HEK293 (cell line): ENCODE measurements around the gene ZBTB17.

Source experiments
- BCL11A ChIP-seq: fragments of 450-650 bp; formaldehyde crosslinking; IDR thresholded peaks from 2 replicates; pipeline ENCODE4 v1.5.1; 2016; ENCODE audit warnings: low read depth, missing biosample characterization, missing genetic modification characterization
- FEZF1 ChIP-seq: fragments of 450-650 bp; formaldehyde crosslinking; IDR thresholded peaks from 2 replicates; pipeline ENCODE4 v1.5.1; 2016; ENCODE audit warnings: missing biosample characterization, missing genetic modification characterization
- GLI4 ChIP-seq: fragments of 450-650 bp; formaldehyde crosslinking; IDR thresholded peaks from 2 replicates; pipeline ENCODE4 v1.5.1; 2016; ENCODE audit warnings: missing biosample characterization, missing genetic modification characterization
- GLIS1 ChIP-seq: fragments of 450-650 bp; formaldehyde crosslinking; IDR thresholded peaks from 2 replicates; pipeline ENCODE4 v1.5.1; 2016; ENCODE audit warnings: missing biosample characterization, missing genetic modification characterization
- GLIS2 ChIP-seq: fragments of 450-650 bp; formaldehyde crosslinking; IDR thresholded peaks from 2 replicates; pipeline ENCODE4 v1.5.1; 2016; ENCODE audit warnings: missing biosample characterization, missing genetic modification characterization
- SP2 ChIP-seq: fragments of 450-650 bp; formaldehyde crosslinking; IDR thresholded peaks from 2 replicates; pipeline ENCODE4 v1.5.1; 2016; ENCODE audit warnings: missing biosample characterization, missing genetic modification characterization
- TRIM28 ChIP-seq: IDR thresholded peaks from 2 replicates; pipeline ENCODE4 v1.6.1; 2011; ENCODE audit warnings: low read length, control low read depth, borderline replicate concordance
- ZBTB17 ChIP-seq: fragments of 450-650 bp; formaldehyde crosslinking; IDR thresholded peaks from 2 replicates; pipeline ENCODE4 v1.5.1; 2016; ENCODE audit warnings: missing biosample characterization, missing genetic modification characterization
- ZIC2 ChIP-seq: fragments of 450-650 bp; formaldehyde crosslinking; IDR thresholded peaks from 2 replicates; pipeline ENCODE4 v1.5.1; 2016; ENCODE audit warnings: missing biosample characterization, missing genetic modification characterization
- ZNF16 ChIP-seq: fragments of 450-650 bp; formaldehyde crosslinking; IDR thresholded peaks from 2 replicates; pipeline ENCODE4 v1.5.1; 2016; ENCODE audit warnings: low read depth, missing biosample characterization, missing genetic modification characterization
- ZNF174 ChIP-seq: fragments of 450-650 bp; formaldehyde crosslinking; IDR thresholded peaks from 2 replicates; pipeline ENCODE4 v1.5.0; 2017; ENCODE audit warnings: missing biosample characterization, mild to moderate bottlenecking, missing genetic modification characterization
- ZNF2 ChIP-seq: fragments of 450-650 bp; formaldehyde crosslinking; IDR thresholded peaks from 2 replicates; pipeline ENCODE4 v1.5.1; 2016; ENCODE audit warnings: missing biosample characterization, missing genetic modification characterization
- ZNF239 ChIP-seq: fragments of 450-650 bp; formaldehyde crosslinking; IDR thresholded peaks from 2 replicates; pipeline ENCODE4 v1.5.1; 2016; ENCODE audit warnings: missing biosample characterization, missing genetic modification characterization
- ZNF426 ChIP-seq: fragments of 450-650 bp; formaldehyde crosslinking; IDR thresholded peaks from 2 replicates; pipeline ENCODE4 v1.5.1; 2017; ENCODE audit warnings: missing biosample characterization, missing genetic modification characterization, mild to moderate bottlenecking, inconsistent platforms, moderate library complexity
- ZNF521 ChIP-seq: fragments of 450-650 bp; formaldehyde crosslinking; IDR thresholded peaks from 2 replicates; pipeline ENCODE4 v1.5.1; 2017; ENCODE audit warnings: missing biosample characterization, mild to moderate bottlenecking, missing genetic modification characterization
- ZNF549 ChIP-seq: fragments of 450-650 bp; IDR thresholded peaks from 2 replicates; pipeline ENCODE4 v1.5.1; 2018; ENCODE audit warnings: missing biosample characterization, missing genetic modification characterization, mild to moderate bottlenecking, inconsistent platforms, moderate library complexity
- ZNF660 ChIP-seq: fragments of 450-650 bp; IDR thresholded peaks from 2 replicates; pipeline ENCODE4 v1.5.1; 2018; ENCODE audit warnings: missing biosample characterization, mild to moderate bottlenecking, missing genetic modification characterization
- ZNF704 ChIP-seq: fragments of 450-650 bp; formaldehyde crosslinking; IDR thresholded peaks from 2 replicates; pipeline ENCODE4 v1.5.1; 2016; ENCODE audit warnings: missing biosample characterization, missing genetic modification characterization
- ZNF707 ChIP-seq: fragments of 450-650 bp; formaldehyde crosslinking; IDR thresholded peaks from 2 replicates; pipeline ENCODE4 v1.5.1; 2016; ENCODE audit warnings: missing biosample characterization, missing genetic modification characterization
- ZNF76 ChIP-seq: fragments of 450-650 bp; formaldehyde crosslinking; IDR thresholded peaks from 2 replicates; pipeline ENCODE4; 2016; ENCODE audit warnings: low read depth, missing biosample characterization, missing genetic modification characterization, borderline replicate concordance
- ZNF768 ChIP-seq: fragments of 450-650 bp; formaldehyde crosslinking; IDR thresholded peaks from 2 replicates; pipeline ENCODE4 v1.5.1; 2018; ENCODE audit warnings: missing biosample characterization, mild to moderate bottlenecking, missing genetic modification characterization
- ZNF785 ChIP-seq: fragments of 450-650 bp; formaldehyde crosslinking; IDR thresholded peaks from 2 replicates; pipeline ENCODE4 v1.5.1; 2016; ENCODE audit warnings: missing biosample characterization, missing genetic modification characterization
- ZNF791 ChIP-seq: fragments of 450-650 bp; formaldehyde crosslinking; IDR thresholded peaks from 2 replicates; pipeline ENCODE4 v1.5.1; 2016; ENCODE audit warnings: missing biosample characterization, missing genetic modification characterization
- TF ChIP-seq, protein P1 (sequence below): fragments of 450-650 bp; formaldehyde crosslinking; IDR thresholded peaks from 2 replicates; pipeline ENCODE4 v1.5.1; 2016; ENCODE audit warnings: missing biosample characterization, missing genetic modification characterization
- TF ChIP-seq, protein P2 (sequence below): fragments of 450-650 bp; formaldehyde crosslinking; IDR thresholded peaks from 2 replicates; pipeline ENCODE4 v1.5.1; 2016; ENCODE audit warnings: missing biosample characterization, missing genetic modification characterization
- TF ChIP-seq, protein P3 (sequence below): fragments of 450-650 bp; formaldehyde crosslinking; IDR thresholded peaks from 2 replicates; pipeline ENCODE4 v1.5.0; 2017; ENCODE audit warnings: missing biosample characterization, missing genetic modification characterization, borderline replicate concordance
- TF ChIP-seq, protein P4 (sequence below): fragments of 450-650 bp; formaldehyde crosslinking; IDR thresholded peaks from 2 replicates; pipeline ENCODE4 v1.5.1; 2016; ENCODE audit warnings: missing biosample characterization, missing genetic modification characterization, low read depth
- TF ChIP-seq, protein P5 (sequence below): fragments of 450-650 bp; formaldehyde crosslinking; IDR thresholded peaks from 2 replicates; pipeline ENCODE4 v1.5.1; 2016; ENCODE audit warnings: missing biosample characterization, missing genetic modification characterization
- TF ChIP-seq, protein P6 (sequence below): fragments of 450-650 bp; formaldehyde crosslinking; optimal IDR thresholded peaks from 2 replicates; pipeline ENCODE3; 2016; ENCODE audit warnings: missing biosample characterization, mild to moderate bottlenecking, missing genetic modification characterization

Gene ZBTB17

DNA sequence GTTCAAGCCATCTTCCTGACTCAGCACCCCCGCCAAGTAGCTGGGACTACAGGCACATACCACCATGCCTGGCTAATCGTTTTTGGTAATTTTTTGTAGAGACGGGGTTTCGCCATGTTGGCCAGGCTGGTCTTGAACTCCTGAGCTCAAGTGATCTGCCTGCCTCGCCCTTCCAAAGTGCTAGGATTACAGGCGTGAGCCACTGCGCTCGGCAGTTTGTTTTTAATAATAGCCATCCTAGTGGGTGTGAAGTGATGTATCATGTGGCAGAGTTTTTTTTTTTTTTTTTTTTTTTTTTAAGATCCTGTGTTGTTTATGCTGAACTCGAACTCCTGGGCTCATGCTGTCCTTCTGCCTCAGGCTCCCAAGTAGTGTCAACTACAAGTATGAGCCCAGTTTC, 76.6 kb downstream of the ZBTB17 start (continued):
- TF ChIP-seq, protein P1, sequence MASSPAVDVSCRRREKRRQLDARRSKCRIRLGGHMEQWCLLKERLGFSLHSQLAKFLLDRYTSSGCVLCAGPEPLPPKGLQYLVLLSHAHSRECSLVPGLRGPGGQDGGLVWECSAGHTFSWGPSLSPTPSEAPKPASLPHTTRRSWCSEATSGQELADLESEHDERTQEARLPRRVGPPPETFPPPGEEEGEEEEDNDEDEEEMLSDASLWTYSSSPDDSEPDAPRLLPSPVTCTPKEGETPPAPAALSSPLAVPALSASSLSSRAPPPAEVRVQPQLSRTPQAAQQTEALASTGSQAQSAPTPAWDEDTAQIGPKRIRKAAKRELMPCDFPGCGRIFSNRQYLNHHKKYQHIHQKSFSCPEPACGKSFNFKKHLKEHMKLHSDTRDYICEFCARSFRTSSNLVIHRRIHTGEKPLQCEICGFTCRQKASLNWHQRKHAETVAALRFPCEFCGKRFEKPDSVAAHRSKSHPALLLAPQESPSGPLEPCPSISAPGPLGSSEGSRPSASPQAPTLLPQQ = no peak
- TF ChIP-seq ZIC2 (tag by site-specific recombination) = peak; percentile 30; the same call in 1 of the 2 replicates
- no peak for TF ChIP-seq SP2 (tag by site-specific recombination)
- TF ChIP-seq ZNF16 (tag by site-specific recombination) = no peak
- TF ChIP-seq, protein P2, sequence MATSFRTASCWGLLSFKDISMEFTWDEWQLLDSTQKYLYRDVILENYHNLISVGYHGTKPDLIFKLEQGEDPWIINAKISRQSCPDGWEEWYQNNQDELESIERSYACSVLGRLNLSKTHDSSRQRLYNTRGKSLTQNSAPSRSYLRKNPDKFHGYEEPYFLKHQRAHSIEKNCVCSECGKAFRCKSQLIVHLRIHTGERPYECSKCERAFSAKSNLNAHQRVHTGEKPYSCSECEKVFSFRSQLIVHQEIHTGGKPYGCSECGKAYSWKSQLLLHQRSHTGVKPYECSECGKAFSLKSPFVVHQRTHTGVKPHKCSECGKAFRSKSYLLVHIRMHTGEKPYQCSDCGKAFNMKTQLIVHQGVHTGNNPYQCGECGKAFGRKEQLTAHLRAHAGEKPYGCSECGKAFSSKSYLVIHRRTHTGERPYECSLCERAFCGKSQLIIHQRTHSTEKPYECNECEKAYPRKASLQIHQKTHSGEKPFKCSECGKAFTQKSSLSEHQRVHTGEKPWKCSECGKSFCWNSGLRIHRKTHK (tag by site-specific recombination) = no peak
- TF ChIP-seq ZNF426 (tag by site-specific recombination) = no peak
- TF ChIP-seq GLIS1 (tag by site-specific recombination) = no peak
- no peak for TF ChIP-seq ZNF239 (tag by site-specific recombination)
- TF ChIP-seq ZNF549 (tag by site-specific recombination) = no peak
- no peak for TF ChIP-seq ZNF660
- TF ChIP-seq FEZF1 = no peak
- no peak for TF ChIP-seq ZNF174 (tag by site-specific recombination)
- no peak for TF ChIP-seq BCL11A (tag by site-specific recombination)
- TF ChIP-seq ZBTB17 (tag by site-specific recombination) = peak; percentile 43; the same call in 1 of the 2 replicates
- TF ChIP-seq, protein P3, sequence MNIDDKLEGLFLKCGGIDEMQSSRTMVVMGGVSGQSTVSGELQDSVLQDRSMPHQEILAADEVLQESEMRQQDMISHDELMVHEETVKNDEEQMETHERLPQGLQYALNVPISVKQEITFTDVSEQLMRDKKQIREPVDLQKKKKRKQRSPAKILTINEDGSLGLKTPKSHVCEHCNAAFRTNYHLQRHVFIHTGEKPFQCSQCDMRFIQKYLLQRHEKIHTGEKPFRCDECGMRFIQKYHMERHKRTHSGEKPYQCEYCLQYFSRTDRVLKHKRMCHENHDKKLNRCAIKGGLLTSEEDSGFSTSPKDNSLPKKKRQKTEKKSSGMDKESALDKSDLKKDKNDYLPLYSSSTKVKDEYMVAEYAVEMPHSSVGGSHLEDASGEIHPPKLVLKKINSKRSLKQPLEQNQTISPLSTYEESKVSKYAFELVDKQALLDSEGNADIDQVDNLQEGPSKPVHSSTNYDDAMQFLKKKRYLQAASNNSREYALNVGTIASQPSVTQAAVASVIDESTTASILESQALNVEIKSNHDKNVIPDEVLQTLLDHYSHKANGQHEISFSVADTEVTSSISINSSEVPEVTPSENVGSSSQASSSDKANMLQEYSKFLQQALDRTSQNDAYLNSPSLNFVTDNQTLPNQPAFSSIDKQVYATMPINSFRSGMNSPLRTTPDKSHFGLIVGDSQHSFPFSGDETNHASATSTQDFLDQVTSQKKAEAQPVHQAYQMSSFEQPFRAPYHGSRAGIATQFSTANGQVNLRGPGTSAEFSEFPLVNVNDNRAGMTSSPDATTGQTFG = no peak
- no peak for TF ChIP-seq ZNF791
- no peak for TF ChIP-seq ZNF76 (tag by site-specific recombination)
- TF ChIP-seq GLIS2 (tag by site-specific recombination) = no peak
- TF ChIP-seq ZNF707 (tag by site-specific recombination) = no peak
- no peak for TF ChIP-seq GLI4 (tag by site-specific recombination)
- no peak for TF ChIP-seq ZNF704 (tag by site-specific recombination)
- TF ChIP-seq ZNF521 = no peak
- TF ChIP-seq, protein P4, sequence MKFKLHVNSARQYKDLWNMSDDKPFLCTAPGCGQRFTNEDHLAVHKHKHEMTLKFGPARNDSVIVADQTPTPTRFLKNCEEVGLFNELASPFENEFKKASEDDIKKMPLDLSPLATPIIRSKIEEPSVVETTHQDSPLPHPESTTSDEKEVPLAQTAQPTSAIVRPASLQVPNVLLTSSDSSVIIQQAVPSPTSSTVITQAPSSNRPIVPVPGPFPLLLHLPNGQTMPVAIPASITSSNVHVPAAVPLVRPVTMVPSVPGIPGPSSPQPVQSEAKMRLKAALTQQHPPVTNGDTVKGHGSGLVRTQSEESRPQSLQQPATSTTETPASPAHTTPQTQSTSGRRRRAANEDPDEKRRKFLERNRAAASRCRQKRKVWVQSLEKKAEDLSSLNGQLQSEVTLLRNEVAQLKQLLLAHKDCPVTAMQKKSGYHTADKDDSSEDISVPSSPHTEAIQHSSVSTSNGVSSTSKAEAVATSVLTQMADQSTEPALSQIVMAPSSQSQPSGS = no peak
- no peak for TF ChIP-seq ZNF785 (tag by site-specific recombination)
- TF ChIP-seq, protein P5, sequence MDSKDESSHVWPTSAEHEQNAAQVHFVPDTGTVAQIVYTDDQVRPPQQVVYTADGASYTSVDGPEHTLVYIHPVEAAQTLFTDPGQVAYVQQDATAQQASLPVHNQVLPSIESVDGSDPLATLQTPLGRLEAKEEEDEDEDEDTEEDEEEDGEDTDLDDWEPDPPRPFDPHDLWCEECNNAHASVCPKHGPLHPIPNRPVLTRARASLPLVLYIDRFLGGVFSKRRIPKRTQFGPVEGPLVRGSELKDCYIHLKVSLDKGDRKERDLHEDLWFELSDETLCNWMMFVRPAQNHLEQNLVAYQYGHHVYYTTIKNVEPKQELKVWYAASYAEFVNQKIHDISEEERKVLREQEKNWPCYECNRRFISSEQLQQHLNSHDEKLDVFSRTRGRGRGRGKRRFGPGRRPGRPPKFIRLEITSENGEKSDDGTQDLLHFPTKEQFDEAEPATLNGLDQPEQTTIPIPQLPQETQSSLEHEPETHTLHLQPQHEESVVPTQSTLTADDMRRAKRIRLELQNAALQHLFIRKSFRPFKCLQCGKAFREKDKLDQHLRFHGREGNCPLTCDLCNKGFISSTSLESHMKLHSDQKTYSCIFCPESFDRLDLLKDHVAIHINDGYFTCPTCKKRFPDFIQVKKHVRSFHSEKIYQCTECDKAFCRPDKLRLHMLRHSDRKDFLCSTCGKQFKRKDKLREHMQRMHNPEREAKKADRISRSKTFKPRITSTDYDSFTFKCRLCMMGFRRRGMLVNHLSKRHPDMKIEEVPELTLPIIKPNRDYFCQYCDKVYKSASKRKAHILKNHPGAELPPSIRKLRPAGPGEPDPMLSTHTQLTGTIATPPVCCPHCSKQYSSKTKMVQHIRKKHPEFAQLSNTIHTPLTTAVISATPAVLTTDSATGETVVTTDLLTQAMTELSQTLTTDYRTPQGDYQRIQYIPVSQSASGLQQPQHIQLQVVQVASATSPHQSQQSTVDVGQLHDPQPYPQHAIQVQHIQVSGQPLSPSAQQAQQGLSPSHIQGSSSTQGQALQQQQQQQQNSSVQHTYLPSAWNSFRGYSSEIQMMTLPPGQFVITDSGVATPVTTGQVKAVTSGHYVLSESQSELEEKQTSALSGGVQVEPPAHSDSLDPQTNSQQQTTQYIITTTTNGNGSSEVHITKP (tag by site-specific recombination) = 0 out of 2 replicates have a peak, but pooled peaks have one; percentile 35
- TF ChIP-seq ZNF2 = 0 out of 2 replicates have a peak, but pooled peaks have one; percentile 40
- TF ChIP-seq, protein P6, sequence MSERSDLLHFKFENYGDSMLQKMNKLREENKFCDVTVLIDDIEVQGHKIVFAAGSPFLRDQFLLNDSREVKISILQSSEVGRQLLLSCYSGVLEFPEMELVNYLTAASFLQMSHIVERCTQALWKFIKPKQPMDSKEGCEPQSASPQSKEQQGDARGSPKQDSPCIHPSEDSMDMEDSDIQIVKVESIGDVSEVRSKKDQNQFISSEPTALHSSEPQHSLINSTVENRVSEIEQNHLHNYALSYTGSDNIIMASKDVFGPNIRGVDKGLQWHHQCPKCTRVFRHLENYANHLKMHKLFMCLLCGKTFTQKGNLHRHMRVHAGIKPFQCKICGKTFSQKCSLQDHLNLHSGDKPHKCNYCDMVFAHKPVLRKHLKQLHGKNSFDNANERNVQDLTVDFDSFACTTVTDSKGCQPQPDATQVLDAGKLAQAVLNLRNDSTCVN (tag by site-specific recombination) = no peak
- peak; percentile 81; the same call in 1 of the 2 replicates for TF ChIP-seq TRIM28
- no peak for TF ChIP-seq ZNF768 (tag by site-specific recombination)
